ENCODE measurements around the gene NMT2. TPM values are rescaled to one million over a fixed set of nuclear protein-coding genes. Genes with fewer than 3 reads are reported as not detected.
"Not testable (repeated sequence)": the region's sequence is repeated elsewhere in the genome, so short reads cannot be mapped to it uniquely, and the experiment has no call there.

The NMT2 gene
- total RNA-seq, 1 donor = 84.2 TPM

- TF ChIP-seq CTCF (IDR thresholded peaks at IDR 0.05; ENCODE audit: insufficient read depth, low read depth, low read length) = peak; percentile 92
- H3K4me3 ChIP-seq (ENCODE audit: low read depth, low read length) = no peak overlapping the region
- peak; percentile 73 for DNase-seq (ENCODE audit: low read depth)
Observed at GRCh38 chr10:15209827-15210509, 41.5 kb upstream of the NMT2 start.

- no peak for TF ChIP-seq CTCF (IDR thresholded peaks at IDR 0.05; ENCODE audit: insufficient read depth, low read depth, low read length)
- no peak overlapping the region for H3K4me3 ChIP-seq (ENCODE audit: low read depth, low read length)
- no peak for DNase-seq (ENCODE audit: low read depth)
Observed at GRCh38 chr10:15208221-15208620, 39.7 kb upstream of the NMT2 start.

- H3K4me3 ChIP-seq (ENCODE audit: low read depth, low read length); DNase-seq (ENCODE audit: low read depth): not testable (repeated sequence)
Observed at GRCh38 chr10:15207410-15207809, 38.9 kb upstream of the NMT2 start.

GRCh38 chr10:15202639-15203038, 34.1 kb upstream of the NMT2 start:
- TF ChIP-seq CTCF (IDR thresholded peaks at IDR 0.05; ENCODE audit: insufficient read depth, low read depth, low read length) = no peak
- no peak overlapping the region for H3K4me3 ChIP-seq (ENCODE audit: low read depth, low read length)
- no peak for DNase-seq (ENCODE audit: low read depth)

- H3K4me3 ChIP-seq (ENCODE audit: low read depth, low read length); DNase-seq (ENCODE audit: low read depth): not testable (repeated sequence)
Observed at GRCh38 chr10:15202301-15202621, 33.8 kb upstream of the NMT2 start.

- no peak for TF ChIP-seq CTCF (IDR thresholded peaks at IDR 0.05; ENCODE audit: insufficient read depth, low read depth, low read length)
- no peak overlapping the region for H3K4me3 ChIP-seq (ENCODE audit: low read depth, low read length)
- no peak for DNase-seq (ENCODE audit: low read depth)
Observed at GRCh38 chr10:15201589-15202300, 33.3 kb upstream of the NMT2 start.

- no peak overlapping the region for H3K4me3 ChIP-seq (ENCODE audit: low read depth, low read length)
- DNase-seq (ENCODE audit: low read depth) = peak; percentile 43
Observed at GRCh38 chr10:15200626-15201025, 32.1 kb upstream of the NMT2 start.

More at GRCh38 chr10:15200626-15201025, 32.1 kb upstream of the NMT2 start:
- no peak for TF ChIP-seq CTCF (IDR thresholded peaks at IDR 0.05; ENCODE audit: insufficient read depth, low read depth, low read length)

Data from fibroblast of villous mesenchyme (primary cell).